Ecto neural progenitor cell (in vitro differentiated cells): ENCODE results near the gene PCDHGB6.
"Not testable (repeated sequence)": the region's sequence is repeated elsewhere in the genome, so short reads cannot be mapped to it uniquely, and the experiment has no call there.

Experiments used
- DNase-seq: peaks from one replicate; pipeline ENCODE4 v3.0.0-alpha.2; 2018; ENCODE audit warnings: low spot score

The PCDHGB6 gene

DNA sequence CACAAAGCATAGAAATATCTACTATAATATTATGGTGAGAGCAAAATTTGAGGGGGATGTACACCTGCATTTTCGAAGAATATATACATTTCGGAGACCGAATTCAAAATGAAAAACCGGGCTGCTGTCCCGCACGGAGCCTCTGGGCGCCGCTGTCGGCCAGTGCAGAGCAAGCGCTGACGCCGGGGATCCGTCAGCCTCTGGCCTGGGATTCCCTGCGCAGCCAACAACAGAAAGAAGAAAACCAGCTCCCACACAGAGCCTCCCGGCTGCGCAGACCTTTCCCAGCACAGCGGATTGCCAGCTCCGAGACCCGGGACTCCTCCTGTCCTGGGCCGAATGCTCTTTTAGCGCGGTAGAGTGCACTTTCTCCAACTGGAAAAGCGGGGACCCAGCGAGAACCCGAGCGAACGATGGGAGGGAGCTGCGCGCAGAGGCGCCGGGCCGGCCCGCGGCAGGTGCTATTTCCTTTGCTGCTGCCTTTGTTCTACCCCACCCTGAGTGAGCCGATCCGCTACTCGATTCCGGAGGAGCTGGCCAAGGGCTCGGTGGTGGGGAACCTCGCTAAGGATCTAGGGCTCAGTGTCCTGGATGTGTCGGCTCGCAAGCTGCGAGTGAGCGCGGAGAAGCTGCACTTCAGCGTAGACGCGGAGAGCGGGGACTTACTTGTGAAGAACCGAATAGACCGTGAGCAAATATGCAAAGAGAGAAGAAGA, at the start of gene PCDHGB6:
TSS of gene PCDHGB6 (plus strand) at position 232 of the 716 bp plus-strand sequence. CDS start at position 414, 182 bp downstream.
- peak; percentile 72 for DNase-seq

DNA sequence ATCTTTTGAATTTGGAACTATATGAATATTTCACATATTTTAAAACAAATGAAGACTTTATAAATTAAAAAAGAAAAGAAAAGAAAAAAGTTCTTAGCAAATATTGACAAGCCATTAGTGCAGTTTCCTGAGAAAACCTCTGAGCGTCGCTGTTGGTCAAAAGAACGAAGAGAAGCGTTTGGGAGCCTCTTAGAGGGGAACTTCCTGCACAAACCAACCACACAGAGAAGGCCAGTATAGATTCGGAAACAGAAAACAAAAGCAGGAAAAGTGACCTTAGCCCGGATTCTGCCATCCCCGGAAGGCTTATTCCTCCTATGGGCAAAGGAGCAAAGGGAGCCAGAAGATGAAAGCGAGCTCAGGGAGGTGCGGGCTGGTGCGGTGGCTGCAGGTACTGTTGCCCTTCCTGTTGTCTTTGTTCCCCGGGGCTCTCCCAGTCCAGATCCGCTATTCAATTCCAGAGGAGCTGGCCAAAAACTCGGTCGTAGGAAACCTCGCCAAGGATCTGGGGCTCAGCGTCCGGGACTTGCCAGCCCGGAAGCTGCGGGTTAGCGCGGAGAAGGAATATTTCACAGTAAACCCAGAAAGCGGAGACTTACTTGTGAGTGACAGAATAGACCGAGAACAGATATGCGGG, 47.9 kb upstream of the PCDHGB6 start, which contains the start of gene PCDHGB2:
TSS of gene PCDHGB2 (plus strand) at position 205 of the 637 bp plus-strand sequence. CDS start at position 347, 142 bp downstream.
- no peak for DNase-seq

DNA sequence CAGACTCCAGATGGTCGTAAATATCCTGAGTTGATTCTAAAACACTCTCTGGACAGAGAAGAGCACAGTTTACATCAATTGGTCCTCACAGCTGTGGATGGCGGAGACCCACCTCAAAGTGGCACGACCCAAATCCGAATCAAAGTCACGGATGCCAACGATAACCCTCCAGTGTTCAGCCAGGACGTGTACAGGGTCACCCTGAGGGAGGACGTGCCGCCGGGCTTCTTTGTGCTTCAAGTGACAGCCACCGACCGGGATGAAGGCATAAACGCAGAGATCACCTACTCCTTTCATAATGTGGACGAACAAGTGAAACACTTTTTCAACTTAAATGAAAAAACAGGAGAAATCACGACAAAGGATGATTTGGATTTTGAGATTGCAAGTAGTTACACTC, 47.1 kb upstream of the PCDHGB6 start:
- no peak for DNase-seq

DNA sequence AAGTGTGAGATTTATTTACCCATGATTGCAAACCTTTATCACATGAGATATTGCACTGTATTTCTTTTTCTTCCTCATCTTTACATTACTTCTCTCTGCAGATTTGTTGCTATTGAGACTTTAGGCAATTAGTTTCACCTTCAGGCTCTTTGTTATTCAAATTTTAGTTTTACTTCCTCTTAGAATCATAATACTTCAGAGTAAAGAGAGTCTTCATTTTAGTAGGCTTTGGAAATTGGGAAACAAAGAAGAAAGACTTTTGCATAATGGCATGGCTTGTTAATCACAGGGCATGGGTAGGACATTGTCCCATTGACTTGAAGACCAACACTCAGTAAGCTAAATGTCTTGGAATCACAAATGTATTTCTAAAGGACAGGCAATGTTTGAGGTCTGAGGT, 45.1 kb upstream of the PCDHGB6 start:
- no peak for DNase-seq

DNA sequence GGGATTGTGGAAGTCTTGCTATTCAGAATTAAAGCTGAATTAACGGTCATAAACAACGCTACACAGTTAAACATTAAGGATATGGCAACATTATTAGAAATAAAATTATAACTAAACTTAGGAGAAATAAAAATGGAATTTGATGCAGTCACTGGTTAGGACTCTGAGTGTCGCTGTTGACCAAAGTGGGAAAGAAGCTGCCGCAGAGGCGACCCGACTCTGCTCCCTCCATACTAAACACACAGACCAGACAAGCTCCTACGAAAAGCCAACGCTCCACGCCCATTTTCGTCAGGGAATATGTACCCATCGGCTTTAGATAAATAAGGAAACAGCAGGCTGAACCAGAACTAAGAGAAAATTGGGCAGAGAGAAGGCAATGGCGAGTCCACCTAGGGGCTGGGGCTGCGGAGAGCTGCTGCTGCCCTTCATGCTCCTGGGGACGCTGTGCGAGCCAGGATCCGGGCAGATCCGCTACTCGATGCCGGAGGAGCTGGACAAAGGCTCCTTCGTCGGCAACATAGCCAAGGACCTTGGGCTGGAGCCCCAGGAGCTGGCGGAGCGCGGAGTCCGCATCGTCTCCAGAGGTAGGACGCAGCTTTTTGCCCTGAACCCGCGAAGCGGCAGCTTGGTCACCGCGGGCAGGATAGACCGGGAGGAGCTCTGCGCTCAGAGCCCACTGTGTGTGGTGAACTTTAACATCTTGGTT, 43.7 kb upstream of the PCDHGB6 start, which contains the start of gene PCDHGA5:
TSS of gene PCDHGA5 (plus strand) at position 211 of the 709 bp plus-strand sequence. CDS start at position 380, 169 bp downstream.
- no peak for DNase-seq

DNA sequence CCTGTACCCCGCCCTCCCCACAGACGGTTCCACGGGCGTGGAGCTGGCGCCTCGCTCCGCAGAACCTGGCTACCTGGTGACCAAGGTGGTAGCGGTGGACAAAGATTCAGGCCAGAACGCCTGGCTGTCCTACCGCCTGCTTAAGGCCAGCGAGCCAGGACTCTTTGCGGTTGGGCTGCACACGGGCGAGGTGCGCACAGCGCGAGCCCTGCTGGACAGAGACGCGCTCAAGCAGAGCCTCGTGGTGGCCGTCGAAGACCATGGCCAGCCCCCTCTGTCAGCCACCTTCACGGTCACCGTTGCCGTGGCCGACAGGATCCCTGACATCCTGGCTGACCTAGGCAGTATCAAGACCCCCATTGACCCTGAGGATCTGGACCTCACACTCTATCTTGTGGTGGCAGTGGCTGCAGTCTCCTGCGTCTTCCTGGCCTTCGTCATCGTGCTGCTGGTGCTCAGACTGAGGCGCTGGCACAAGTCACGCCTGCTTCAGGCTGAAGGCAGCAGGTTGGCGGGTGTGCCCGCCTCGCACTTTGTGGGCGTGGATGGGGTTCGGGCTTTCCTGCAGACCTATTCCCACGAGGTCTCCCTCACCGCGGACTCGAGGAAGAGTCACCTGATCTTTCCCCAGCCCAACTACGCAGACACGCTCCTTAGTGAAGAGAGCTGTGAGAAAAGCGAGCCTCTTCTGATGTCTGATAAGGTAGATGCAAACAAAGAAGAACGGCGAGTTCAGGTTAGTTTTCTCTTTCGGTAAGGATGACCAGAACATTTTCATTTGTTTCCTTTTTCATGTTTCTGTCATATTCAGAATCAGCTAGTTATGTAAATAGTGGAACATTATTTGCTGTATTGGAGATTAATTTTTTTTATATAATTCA, 41.6 kb upstream of the PCDHGB6 start:
- no peak for DNase-seq

DNA sequence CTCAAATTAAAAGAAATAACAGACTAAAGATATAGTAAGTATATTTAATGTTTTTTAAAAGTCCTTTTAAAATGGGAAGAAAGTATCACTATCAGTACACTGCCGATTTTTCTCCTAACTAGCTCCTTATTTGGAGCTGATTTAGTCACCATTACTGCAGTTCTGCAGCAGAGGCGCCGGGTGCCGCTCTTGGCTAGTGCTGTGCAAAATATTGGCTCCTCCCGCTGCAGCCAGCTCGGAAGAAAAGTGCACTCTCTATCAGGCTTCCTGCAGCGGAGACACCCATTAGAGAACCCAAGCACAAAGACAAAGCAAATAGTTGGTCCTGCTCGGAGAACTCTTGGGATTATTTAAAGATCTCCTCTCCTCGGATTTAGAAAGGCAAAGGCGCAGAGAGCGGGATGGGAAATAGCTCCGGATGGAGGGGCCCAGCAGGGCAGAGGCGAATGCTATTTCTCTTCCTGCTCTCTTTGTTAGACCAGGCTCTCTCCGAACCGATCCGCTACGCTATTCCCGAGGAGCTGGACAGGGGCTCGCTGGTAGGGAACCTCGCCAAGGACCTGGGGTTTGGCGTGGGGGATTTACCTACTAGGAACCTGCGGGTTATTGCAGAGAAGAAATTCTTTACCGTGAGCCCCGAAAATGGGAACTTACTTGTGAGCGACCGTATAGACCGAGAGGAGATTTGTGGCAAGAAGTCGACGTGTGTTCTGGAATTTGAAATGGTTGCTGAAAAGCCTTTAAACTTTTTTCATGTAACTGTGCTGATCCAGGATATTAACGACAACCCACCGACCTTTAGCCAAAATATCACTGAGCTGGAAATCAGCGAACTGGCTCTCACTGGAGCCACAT, 37.6 kb upstream of the PCDHGB6 start, which contains the start of gene PCDHGB3:
TSS of gene PCDHGB3 (plus strand) at position 249 of the 855 bp plus-strand sequence. CDS start at position 402, 153 bp downstream.
- no peak for DNase-seq

DNA sequence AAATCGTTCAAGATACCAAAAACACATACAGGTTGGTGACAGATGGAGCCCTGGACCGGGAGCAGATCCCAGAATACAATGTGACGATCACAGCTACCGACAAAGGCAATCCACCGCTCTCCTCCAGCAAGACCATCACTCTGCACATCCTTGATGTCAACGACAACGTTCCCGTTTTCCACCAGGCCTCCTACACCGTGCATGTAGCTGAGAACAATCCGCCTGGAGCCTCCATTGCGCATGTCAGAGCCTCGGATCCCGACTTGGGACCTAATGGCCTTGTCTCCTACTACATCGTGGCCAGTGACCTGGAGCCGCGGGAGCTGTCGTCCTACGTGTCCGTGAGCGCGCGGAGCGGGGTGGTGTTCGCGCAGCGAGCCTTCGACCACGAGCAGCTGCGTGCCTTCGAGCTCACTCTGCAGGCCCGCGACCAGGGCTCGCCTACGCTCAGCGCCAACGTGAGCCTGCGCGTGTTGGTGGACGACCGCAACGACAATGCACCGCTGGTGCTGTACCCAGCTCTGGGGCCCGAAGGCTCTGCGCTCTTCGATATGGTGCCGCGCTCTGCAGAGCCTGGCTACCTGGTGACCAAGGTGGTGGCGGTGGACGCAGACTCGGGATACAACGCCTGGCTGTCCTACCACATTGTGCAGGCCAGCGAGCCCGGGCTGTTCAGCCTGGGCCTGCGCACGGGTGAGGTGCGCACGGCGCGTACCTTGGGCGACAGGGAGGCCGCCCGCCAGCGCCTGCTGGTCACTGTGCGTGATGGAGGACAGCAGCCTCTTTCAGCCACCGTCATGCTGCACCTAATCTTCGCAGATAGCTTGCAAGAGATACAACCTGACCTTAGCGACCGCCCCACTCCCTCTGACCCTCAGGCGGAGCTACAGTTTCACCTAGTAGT, 36.0 kb upstream of the PCDHGB6 start:
- DNase-seq, result no peak

DNA sequence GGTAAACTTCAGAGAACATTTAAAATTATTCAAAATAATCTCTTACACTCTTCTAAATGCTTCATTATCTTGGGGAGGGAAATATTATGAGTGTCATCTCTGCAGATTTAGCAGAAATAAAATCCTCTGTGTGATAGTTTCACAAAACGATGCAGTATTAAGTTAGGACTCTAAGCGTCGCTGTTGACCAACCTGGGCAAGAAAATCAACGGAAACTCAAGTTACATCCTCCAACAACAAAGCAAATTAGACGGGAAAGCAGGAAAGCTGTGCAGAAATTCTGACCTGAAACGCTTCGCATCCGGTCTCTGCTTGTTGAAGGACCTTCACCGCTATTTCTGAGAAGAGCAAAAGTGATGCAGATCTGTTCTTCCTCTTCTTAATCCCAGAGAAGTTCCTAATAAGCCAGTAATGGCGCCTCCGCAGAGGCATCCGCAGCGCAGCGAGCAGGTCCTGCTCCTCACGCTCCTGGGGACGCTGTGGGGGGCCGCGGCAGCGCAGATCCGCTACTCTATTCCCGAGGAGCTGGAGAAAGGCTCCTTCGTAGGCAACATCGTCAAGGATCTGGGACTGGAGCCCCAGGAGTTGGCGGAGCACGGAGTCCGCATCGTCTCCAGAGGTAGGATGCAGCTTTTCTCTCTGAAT, 34.0 kb upstream of the PCDHGB6 start, which contains the start of gene PCDHGA6:
TSS of gene PCDHGA6 (plus strand) at position 219 of the 645 bp plus-strand sequence. CDS start at position 412, 193 bp downstream.
- DNase-seq, result no peak

DNA sequence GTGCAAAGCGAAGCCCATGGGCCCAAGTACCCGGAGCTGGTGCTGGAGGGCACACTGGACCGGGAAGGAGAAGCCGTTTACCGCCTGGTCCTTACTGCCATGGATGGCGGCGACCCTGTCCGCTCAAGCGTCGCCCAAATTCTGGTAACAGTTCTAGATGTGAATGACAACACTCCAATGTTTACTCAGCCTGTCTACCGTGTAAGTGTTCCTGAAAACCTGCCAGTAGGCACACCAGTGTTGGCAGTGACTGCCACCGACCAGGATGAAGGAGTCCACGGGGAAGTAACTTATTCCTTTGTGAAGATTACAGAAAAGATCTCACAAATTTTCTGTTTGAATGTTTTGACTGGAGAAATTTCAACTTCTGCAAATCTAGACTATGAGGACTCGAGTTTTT, 33.2 kb upstream of the PCDHGB6 start:
- DNase-seq, result no peak

DNA sequence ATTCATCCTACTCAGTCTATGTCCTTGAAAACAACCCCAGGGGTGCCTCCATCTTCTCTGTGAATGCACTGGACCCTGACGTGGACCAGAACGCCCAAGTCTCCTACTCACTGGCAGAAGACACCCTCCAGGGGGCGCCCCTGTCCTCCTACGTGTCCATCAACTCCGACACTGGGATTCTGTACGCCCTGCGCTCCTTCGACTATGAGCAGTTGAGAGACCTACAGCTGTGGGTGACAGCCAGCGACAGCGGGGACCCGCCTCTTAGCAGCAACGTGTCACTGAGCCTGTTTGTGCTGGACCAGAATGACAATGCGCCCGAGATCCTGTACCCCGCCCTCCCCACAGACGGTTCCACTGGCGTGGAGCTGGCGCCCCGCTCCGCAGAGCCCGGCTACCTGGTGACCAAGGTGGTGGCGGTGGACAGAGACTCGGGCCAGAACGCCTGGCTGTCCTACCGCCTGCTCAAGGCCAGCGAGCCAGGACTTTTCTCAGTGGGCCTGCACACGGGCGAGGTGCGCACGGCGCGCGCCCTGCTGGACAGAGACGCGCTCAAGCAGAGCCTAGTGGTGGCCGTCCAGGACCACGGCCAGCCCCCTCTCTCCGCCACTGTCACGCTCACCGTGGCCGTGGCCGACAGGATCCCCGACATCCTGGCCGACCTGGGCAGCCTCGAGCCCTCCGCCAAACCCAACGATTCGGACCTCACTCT, 32.2 kb upstream of the PCDHGB6 start:
- DNase-seq, result not testable (repeated sequence)

DNA sequence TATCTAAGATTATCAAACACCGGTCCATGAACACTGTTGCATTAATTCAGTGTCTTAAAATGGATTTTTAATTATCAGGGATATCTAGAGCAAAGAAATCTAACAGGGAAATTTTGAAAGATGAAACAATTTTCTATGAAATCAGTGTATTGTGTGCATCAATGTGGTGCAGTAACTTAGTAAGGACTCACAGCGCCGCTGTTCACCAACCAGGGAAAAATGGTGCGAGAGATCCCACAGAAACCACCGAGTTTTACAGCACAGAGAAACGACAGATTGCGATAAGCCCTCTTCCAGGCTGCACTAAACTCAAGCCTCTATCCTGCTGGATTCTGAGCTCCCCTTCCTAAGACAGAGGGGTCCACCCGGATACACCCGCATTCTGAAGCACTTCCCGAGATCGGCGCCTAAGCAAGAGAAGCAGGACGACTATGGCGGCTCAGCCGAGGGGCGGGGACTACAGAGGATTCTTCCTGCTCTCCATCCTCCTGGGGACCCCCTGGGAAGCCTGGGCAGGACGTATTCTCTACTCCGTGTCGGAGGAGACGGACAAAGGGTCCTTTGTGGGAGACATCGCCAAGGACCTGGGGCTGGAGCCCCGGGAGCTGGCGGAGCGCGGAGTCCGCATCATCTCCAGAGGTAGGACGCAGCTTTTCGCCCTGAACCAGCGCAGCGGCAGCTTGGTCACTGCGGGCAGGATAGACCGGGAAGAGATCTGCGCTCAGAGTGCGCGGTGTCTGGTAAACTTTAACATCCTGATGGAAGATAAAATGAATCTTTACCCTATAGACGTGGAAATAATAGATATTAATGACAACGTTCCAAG, 25.1 kb upstream of the PCDHGB6 start, which contains the start of gene PCDHGA7:
TSS of gene PCDHGA7 (plus strand) at position 274 of the 826 bp plus-strand sequence. CDS start at position 432, 158 bp downstream.
- DNase-seq, result no peak

DNA sequence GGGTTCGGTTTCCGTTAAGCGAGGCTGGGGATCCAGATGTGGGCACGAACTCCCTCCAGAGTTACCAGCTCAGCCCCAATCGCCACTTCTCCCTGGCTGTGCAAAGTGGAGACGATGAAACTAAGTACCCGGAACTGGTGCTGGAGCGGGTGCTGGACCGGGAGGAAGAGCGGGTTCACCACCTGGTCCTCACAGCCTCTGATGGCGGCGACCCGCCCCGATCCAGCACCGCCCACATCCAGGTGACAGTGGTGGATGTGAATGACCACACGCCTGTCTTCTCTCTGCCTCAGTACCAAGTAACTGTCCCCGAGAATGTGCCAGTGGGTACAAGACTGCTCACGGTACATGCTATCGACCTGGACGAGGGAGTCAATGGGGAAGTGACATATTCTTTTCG, 24.5 kb upstream of the PCDHGB6 start:
- no peak for DNase-seq

DNA sequence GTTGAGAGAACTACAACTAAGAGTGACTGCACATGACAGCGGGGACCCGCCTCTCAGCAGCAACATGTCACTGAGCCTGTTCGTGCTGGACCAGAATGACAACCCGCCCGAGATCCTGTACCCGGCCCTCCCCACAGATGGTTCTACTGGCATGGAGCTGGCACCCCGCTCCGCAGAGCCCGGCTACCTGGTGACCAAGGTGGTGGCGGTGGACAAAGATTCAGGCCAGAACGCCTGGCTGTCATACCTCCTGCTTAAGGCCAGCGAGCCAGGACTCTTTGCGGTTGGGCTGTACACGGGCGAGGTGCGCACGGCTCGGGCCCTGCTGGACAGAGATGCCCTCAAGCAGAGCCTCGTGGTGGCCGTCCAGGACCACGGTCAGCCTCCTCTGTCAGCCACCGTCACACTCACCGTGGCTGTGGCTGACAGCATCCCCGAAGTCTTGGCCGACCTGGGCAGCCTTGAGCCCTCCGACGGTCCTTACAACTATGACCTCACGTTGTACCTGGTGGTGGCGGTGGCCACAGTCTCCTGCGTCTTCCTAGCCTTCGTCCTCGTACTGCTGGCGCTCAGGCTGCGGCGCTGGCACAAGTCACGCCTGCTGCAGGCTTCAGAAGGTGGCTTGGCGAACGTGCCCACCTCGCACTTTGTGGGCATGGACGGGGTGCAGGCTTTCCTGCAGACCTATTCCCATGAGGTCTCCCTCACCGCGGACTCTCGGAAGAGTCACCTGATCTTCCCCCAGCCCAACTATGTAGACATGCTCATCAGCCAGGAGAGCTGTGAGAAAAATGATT, 23.2 kb upstream of the PCDHGB6 start:
- DNase-seq, result no peak

DNA sequence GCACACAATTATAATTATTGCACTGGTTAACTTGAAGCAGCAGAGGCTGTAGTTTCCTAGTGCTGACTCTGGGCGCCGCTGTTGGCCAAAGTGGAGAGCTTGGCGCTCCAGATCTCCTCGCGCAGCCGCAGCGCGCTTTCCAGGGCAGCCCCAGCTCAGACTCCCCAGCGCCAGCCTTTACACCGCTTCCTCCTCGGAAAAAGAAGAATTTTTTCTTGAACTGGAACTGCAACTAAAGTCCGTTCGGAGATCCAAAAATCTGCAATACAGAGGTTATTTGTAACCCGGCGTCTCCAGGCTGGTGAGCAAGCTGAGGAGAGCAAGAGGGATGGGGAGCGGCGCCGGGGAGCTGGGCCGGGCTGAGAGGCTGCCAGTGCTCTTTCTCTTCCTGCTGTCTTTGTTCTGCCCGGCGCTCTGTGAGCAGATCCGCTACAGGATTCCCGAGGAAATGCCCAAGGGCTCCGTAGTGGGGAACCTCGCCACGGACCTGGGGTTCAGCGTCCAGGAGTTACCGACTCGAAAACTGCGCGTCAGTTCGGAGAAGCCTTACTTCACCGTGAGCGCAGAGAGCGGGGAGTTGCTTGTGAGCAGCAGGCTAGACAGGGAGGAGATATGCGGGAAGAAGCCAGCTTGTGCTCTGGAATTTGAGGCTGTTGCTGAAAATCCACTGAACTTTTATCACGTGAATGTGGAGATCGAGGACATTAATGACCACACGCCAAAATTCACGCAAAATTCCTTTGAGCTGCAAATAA, 20.1 kb upstream of the PCDHGB6 start, which contains the start of gene PCDHGB4:
TSS of gene PCDHGB4 (plus strand) at position 142 of the 755 bp plus-strand sequence. CDS start at position 329, 187 bp downstream.
- DNase-seq, result peak; percentile 73
